GM21825 (cell line): ENCODE data around the gene TRAM2.

ENCODE experiments used
- ATAC-seq: cut with Tn5 transposase; IDR thresholded peaks from one replicate; pipeline ENCODE4 v1.9.1; 2021; ENCODE audit warnings: mild to moderate bottlenecking, moderate library complexity; ENCODE audit not compliant: unreplicated experiment

Gene TRAM2

GRCh38 chr6:52571099-52571755, 5.6 kb downstream of the TRAM2 start:
- ATAC-seq, result no peak

GRCh38 chr6:52570291-52570700, 6.6 kb downstream of the TRAM2 start:
- ATAC-seq, result no peak

GRCh38 chr6:52568320-52568719, 8.5 kb downstream of the TRAM2 start:
- no peak for ATAC-seq

GRCh38 chr6:52566853-52567279, 10.0 kb downstream of the TRAM2 start:
- no peak for ATAC-seq

GRCh38 chr6:52566201-52566600, 10.7 kb downstream of the TRAM2 start:
- peak; percentile 80 for ATAC-seq

- ATAC-seq, result no peak
Measured at GRCh38 chr6:52564856-52565255, 12.0 kb downstream of the TRAM2 start.

- no peak for ATAC-seq
Measured at GRCh38 chr6:52562911-52563310, 13.9 kb downstream of the TRAM2 start.

GRCh38 chr6:52560462-52560861, 16.4 kb downstream of the TRAM2 start:
- no peak for ATAC-seq

- ATAC-seq, result no peak
Measured at GRCh38 chr6:52558266-52559000, 18.4 kb downstream of the TRAM2 start.

- ATAC-seq, result no peak
Measured at GRCh38 chr6:52557389-52558265, 19.2 kb downstream of the TRAM2 start.

- ATAC-seq, result no peak
Measured at GRCh38 chr6:52555518-52556233, 21.2 kb downstream of the TRAM2 start.

- no peak for ATAC-seq
Measured at GRCh38 chr6:52554684-52555280, 22.1 kb downstream of the TRAM2 start.

GRCh38 chr6:52553719-52554118, 23.1 kb downstream of the TRAM2 start:
- no peak for ATAC-seq

- ATAC-seq, result no peak
Measured at GRCh38 chr6:52553158-52553557, 23.7 kb downstream of the TRAM2 start.

- ATAC-seq, result peak; percentile 93
Measured at GRCh38 chr6:52552278-52552643, 24.6 kb downstream of the TRAM2 start.

GRCh38 chr6:52551483-52552277, 25.2 kb downstream of the TRAM2 start:
- no peak for ATAC-seq

- no peak for ATAC-seq
Measured at GRCh38 chr6:52550870-52551269, 26.0 kb downstream of the TRAM2 start.

- no peak for ATAC-seq
Measured at GRCh38 chr6:52550014-52550575, 26.8 kb downstream of the TRAM2 start.

GRCh38 chr6:52549428-52549827, 27.4 kb downstream of the TRAM2 start:
- ATAC-seq, result no peak
